DMS 273 (cell line): Measurements from ENCODE around the gene PAX7.

Experiments
- DNase-seq: peaks from one replicate; lab custom pipeline; 2025; ENCODE audit not compliant: unreplicated experiment; lab: John Stamatoyannopoulos, UW

Gene PAX7

GRCh38 chr1:18640228-18641004 is 9.8 kb downstream of the PAX7 start:
- DNase-seq = no peak

- DNase-seq = no peak
Observed at GRCh38 chr1:18641005-18641941, 10.6 kb downstream of the PAX7 start.

GRCh38 chr1:18642278-18643095 is 11.8 kb downstream of the PAX7 start:
- DNase-seq = no peak

GRCh38 chr1:18643154-18644012 is 12.7 kb downstream of the PAX7 start:
- DNase-seq = peak; percentile 64

GRCh38 chr1:18644013-18644399 is 13.4 kb downstream of the PAX7 start:
- no peak for DNase-seq

- DNase-seq = no peak
Observed at GRCh38 chr1:18644446-18644845, 13.8 kb downstream of the PAX7 start.

GRCh38 chr1:18644973-18645746 is 14.5 kb downstream of the PAX7 start:
- DNase-seq = no peak

GRCh38 chr1:18645747-18646090 is 15.1 kb downstream of the PAX7 start:
- DNase-seq = no peak

GRCh38 chr1:18646091-18646785 is 15.6 kb downstream of the PAX7 start:
- DNase-seq = peak; percentile 22

- no peak for DNase-seq
Observed at GRCh38 chr1:18646786-18647410, 16.3 kb downstream of the PAX7 start.

- DNase-seq = no peak
Observed at GRCh38 chr1:18647681-18648214, 17.1 kb downstream of the PAX7 start.

- DNase-seq = no peak
Observed at GRCh38 chr1:18649693-18650370, 19.2 kb downstream of the PAX7 start.

GRCh38 chr1:18651713-18652112 is 21.1 kb downstream of the PAX7 start:
- DNase-seq = no peak

- DNase-seq = no peak
Observed at GRCh38 chr1:18652791-18653190, 22.1 kb downstream of the PAX7 start.

- DNase-seq = no peak
Observed at GRCh38 chr1:18653367-18653766, 22.7 kb downstream of the PAX7 start.

GRCh38 chr1:18653916-18654315 is 23.3 kb downstream of the PAX7 start:
- DNase-seq = no peak

- no peak for DNase-seq
Observed at GRCh38 chr1:18654599-18654998, 24.0 kb downstream of the PAX7 start.
